NCI-H510A (cell line): Measurements from ENCODE around the gene GATAD2B.

Source experiments
- DNase-seq: peaks from one replicate; lab custom pipeline; 2025; lab: John Stamatoyannopoulos, UW

The GATAD2B gene

DNA sequence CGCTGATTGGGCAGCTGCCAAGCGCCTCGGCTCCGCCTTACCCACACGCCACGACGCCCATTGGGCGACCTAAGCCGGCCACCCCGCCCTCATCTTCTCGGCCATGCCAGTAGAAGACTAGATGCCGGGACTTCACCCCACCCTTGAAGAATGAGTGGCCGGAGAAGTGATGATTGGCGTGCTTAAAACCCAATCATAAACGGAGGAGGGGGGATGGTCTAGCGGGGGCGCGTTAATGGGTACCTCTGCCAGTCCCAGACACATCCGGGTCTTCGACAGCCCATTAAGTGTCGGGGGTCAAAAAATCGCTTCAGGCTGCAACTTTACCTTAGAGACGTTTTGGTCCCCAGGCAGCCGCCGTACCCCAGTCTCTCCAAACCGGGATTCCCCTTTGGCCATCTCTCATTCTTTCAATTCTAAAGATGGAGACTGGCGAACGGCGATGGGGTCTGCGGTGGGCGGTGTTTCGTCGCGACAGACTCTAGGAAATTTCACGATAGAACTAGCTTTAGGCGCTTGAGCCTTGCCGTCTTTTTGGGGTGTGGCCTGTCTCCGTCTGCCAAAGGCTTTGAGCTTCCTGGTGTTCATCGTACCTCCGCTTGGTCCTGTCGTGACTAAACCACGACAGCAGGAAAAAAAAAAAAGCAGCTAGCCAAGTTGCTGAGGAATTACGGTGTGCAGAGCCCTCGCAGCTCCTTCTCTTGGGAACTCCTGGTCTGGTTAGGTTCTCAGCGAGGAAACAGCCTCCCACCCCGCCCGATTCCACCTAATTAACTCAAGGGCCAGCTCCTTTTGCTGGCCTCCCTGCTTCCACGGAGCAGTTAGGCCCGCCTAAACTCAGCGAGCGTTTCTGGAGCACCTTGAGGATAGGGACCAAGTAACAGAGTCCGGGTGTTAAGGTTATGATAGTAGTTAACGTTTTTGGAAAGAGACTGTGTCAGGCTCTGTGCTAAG is at the start of gene GATAD2B:
Gene GATAD2B (minus strand): TSS at position 1 of the 954 bp plus-strand sequence. CDS start 94,625 bp downstream, outside the sequence.
- DNase-seq, result peak; percentile 99

DNA sequence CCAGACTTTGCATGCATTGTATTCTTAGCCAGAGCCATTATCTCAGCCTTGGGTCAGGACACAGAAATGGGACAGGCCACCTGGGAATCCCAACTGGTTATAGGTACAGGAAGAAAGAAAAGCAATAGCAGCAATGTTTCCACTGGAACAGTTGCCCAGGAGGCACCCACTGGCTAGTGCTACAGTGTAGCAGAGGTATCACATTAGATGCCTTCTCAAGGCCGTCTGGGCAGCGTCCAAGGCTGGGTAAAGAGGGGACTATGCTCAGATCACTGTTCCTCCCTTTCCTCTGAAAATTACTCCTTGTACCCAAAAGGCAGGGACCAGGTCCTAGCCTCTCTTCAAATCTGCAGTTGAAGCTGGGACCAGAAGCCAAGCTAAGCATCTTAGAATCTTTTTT is 47.6 kb upstream of the GATAD2B start:
- no peak for DNase-seq

DNA sequence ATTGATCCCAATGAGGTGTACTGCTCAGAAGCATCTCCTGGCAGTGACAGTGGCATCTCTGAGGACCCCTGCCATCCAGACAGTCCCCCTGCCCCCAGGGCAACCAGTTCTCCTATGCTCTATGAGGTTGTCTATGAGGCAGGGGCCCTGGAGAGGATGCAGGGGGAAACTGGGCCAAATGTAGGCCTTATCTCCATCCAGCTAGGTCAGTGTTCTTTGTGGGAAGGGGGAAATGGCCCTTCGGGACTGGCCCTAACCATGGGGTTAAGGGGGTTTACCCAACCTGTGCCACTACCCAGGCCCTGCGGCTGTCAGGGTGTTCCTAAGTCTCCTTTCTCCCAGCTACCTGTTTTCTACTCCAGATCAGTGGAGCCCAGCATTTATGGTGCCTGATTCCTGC is 46.2 kb upstream of the GATAD2B start:
- DNase-seq, result no peak

DNA sequence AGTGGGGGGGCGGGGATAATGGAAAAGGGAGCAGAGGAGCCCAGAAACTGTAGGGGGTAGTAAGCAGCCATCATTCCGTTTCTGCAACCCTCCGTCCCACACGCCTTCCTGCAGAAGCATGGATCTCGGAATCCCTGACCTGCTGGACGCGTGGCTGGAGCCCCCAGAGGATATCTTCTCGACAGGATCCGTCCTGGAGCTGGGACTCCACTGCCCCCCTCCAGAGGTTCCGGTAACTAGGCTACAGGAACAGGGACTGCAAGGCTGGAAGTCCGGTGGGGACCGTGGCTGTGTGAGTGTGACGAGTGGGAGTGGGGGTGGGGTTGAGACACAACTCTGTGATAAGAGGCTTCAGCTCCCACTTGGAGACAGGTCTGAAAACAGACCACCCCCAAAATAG is 45.6 kb upstream of the GATAD2B start:
- no peak for DNase-seq

DNA sequence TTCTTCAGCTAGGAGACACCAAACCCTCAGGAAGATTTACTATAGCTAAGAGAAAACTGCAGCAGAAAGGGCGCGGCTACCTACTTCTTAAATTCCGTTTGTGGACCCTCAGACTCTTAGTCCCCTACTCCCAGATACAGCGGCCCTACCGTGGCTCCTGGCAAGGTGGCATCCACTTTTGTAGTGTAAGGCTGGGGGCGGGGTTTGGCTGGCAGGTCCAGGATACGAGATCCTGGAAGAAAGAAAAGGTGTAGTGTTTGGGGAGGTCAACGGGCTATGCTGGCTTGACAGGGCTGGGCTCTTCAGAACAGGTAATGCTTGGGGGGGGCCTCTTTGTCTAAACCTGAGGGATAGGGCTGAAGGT is 45.2 kb upstream of the GATAD2B start:
- DNase-seq, result peak; percentile 63

DNA sequence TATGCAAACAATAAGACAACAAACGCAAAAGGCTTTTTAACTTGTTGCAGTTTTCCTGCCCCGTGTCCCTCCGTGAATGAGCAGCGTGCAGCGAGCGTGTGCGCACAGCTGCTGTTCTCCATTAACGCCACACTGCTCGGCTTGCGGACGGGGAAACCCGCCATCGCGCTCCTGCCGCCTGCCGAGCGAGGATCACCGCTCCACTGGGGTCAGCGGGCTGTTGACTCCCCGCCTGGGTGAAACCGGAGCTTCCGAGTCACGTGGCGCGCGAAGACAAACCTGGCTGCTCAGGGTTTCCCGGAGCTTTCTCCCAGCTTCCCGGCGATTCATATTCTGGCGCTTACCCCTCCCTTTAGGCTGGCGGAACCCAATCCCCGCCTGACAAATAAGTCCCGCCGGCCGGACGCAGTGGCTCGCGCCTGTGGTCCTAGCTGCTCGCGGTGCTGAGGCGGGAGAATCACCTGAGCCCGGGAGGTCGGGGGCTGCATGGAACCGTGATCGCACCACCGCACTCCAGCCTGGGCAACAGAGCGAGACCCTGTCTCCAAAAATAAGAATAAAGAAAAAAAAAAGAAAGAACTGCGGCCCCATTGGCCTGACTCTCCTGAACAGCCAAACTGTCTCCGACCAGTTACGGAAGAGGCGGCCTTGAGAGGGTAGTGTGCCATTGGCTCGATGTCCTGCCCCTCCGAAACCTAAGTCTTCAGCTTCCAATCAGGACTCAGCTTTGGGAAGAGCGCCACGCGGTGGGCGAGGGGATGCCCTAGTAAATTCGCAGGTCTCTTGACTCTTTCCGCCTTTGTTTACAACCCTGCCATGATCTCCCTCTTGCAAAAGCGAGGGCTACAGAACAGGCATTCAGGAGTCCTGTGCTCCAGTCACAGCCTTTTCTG is 44.6 kb upstream of the GATAD2B start, which contains the start of gene CREB3L4:
Gene CREB3L4 (plus strand): TSS at position 796 of the 893 bp plus-strand sequence. CDS start 624 bp downstream, outside the sequence.
- DNase-seq, result peak; percentile 96

DNA sequence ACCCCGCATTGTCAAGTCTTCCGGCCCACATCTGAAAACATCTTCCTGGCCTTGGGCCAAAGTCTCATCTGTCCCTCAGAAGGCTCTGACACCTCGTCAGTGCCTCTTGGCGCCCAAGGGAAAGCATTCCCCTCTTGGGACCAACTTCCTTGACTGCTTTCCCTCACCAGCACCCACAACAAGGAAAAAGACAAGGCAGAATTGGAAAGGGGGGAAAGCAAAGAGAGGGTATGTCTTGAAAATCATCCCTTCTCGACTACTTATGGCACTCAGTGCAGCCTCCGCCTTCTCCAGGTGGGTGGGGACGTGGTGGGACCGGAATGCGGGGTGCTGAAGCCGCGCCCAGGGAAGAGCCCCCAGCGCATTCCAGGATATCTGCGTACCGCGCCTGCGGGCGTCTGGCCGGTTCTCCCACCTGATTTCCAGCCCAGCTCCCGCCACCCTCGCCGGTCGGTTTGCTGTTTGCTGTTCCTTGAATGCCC is 41.1 kb upstream of the GATAD2B start:
- no peak for DNase-seq

DNA sequence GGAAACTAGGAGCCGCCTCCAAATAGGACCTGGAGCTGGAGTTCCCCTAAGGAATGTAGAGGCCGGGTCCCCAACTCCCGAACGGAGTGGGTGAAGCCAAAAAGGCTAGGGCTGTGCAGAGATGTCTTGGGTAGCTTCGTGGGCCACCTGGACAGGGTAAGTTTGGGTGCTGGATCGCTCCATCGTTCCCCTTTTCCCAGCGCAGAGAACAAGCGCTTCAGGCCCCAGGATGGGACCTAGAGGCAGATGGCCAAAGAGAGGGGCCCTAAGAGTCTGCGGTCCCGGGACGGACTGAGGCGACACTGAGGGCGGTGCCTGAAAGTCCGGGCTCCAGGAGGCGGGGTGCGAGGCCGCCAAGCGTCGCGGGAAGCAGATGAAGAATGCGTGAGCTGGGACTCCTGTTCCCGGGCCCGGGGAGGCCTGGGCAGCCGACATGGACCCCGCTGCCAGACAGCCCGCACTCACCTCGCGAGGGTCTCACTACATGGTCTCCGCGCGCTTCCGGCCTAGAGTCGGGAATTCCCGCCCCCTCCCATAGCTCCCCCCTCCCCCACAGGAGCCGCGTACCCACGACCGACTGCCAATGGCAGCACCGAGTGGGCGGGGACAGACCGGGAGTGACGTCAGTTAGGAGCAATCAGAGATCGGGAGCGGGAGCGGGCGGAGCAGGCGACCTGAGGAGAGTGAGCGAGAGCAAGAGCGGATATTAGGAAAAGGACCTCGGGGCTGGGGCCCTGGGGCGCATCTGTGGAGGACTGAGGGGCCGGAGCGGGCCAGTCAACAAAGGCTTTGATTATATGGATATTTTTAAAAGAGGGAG is 40.5 kb upstream of the GATAD2B start, which contains the start of gene SLC39A1:
Gene SLC39A1 (minus strand): TSS at position 508 of the 820 bp plus-strand sequence. CDS start 822 bp downstream, outside the sequence.
- peak; percentile 94 for DNase-seq

DNA sequence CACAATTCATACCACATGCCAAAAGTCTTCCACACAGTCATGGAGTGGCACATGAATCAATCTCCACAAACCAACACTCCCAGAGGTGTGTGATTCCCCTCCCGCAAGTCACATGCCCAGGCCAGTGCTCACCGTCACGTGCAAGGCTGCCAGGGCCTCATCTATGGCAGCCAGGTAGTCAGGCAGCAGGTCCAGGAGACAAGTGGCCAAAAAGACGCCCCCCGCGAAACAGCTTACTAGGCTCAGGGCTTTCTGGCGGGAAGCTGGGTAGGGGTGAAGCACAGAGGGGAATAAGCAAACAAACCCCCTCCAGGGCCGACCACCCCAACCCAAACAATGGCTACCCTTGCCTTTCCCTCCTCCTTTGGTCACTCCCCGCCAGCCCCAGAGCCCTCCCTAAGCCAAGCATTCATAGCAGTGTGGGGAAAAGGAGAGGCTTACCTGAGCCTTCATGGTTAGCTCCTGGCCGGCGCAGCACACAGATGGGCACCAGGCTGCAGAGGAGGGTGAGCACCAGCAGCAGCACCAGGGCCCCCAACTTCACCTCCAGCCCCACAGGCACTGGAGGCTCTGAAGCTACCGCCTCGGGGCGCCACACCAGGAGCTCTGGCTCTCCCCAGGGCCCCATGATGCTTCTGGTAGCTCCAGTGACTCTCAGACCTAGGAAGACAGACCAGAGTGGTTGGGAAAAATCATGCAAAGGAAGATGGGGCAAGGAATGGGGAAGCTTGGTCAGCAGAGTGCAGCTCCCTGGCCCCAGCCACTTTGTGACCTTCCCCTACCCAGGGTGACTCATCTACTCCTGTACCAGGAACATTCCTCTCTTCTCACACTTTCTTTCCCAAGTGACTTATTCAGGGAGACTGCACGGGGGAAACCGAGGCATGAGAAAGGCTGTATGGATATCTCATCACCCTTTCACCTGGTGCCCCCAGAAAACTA is 39.6 kb upstream of the GATAD2B start:
- peak; percentile 17 for DNase-seq

DNA sequence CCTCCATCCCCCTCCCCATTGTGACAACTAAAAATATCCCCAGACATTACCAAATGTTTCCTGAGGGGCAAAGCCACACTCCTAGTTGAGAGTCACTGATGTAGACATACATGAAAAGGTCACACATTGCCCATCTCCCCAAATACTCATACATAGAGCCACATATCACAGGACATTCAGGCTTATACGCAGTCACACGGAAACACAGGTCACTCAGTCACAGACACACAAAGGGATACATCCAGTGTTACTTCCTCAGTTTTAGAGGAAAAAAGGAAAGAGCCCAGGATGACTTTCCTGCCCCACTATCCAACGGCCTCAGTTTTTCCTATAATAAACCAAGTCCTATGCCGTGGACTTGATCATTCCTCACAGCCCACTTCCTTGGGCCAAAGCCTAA is 38.6 kb upstream of the GATAD2B start:
- no peak for DNase-seq

DNA sequence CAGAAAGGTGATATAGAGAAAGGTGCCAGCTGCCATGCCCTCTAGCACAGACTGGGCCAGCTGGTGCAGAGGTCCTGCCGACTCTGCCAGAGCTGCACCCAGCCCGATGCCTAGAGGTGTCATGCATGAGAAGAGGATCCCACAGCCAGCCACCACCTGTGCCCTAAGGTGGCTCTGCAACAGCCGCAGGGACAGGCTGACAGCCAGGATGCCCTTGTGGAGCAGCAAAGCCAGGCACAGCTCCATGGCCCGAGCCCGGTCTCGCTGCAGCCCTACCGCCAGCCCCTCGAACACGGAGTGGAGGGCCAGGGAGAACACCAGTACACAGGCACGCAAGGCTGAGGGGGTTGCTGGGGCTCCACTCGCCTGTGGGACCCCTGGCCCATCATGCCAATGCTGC is 37.4 kb upstream of the GATAD2B start:
- no peak for DNase-seq

DNA sequence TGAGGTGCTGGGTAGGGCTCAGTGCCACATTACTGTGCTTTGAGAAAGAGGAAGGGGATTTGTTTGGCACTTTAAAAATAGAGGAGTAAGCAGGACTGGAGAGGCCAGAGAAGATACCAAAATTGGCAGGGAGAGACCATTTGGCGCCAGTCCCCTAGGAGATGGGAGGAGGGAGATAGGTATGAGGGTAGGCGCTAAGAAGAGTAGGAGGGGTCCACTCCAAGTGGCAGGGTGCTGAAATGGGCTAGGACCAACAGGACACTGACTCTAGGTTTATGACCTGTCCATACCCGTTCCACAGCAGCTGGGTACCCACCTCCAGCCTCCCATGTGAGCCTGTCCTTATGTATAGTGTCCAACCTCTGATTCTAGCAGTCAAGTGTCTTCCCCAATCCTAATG is 36.7 kb upstream of the GATAD2B start:
- no peak for DNase-seq

DNA sequence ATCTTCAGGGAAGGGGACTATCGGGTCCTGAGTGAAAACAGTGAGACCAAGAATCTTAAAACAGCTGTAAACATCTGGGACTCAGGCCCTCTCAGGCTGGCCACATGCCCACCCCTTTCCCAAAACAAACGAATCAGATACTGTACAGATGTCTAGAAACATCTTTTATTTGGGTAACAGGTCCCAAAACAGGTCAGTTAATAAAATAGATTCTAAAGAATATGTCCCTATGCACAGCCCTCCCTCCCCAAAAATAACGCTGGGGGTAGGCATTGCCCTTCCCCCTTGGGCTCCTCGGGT is 36.1 kb upstream of the GATAD2B start:
- DNase-seq, result no peak

DNA sequence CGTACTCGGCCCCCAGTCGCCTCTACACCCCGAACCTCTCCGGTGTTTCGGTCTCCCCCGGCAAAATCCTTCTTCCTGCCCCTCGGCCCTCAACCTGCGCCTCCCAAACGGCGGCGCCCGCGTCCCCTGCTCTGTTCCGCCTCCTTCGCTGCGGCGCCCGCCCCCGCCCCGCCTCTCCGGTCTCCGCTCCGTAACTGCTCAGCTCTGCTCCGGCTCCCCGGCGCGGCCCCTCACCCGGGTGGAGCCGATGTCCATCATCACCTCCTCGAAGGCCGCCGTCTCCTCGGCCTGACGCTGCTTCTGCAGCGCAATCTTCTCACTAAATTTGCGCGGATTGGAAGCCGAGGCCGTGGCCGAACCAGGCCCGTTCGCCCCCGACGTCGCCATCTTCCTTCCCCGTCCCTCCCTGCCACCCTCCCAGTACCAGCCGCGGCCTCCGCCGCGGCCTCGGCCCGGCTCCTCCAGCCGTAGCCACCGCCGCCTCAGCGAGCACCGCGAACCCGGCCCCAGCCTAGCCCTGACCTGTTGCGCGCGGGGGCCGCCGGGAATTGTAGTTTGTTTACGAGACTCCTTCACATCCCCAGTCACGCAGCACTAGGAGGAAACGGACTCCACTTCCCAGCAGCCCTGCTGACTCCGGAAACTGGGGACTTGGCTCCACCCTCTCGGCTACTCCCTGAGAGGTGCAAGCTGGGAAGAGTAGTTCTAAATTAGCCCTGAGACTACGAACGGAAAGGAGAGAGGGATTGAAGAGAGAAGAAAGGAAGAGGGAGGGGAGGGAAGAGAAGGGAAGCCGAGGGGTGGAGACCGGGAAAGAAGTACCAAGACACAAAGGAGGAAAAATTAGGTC is 35.6 kb upstream of the GATAD2B start, which contains the start of gene CRTC2:
Gene CRTC2 (minus strand): TSS at position 502 of the 850 bp plus-strand sequence. CDS start 115 bp downstream, at position 387.
- peak; percentile 97 for DNase-seq

DNA sequence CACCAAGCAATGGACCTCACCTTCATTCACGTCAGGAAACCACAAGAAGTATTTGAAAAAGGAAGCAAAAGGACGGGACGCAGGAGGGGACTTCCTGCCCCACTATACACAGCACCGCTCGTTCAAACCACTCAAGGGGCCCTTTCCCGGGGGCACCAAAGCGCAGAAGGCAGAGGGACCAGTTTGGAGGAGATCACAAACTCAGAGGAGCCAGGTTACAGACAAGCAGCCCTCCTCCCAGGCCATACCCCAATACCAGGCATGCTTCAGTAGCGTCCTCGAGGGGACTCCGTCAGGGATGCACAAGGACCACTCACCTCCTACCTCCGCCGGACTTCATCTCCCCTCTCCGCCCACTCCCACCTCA is 35.0 kb upstream of the GATAD2B start:
- DNase-seq, result no peak

DNA sequence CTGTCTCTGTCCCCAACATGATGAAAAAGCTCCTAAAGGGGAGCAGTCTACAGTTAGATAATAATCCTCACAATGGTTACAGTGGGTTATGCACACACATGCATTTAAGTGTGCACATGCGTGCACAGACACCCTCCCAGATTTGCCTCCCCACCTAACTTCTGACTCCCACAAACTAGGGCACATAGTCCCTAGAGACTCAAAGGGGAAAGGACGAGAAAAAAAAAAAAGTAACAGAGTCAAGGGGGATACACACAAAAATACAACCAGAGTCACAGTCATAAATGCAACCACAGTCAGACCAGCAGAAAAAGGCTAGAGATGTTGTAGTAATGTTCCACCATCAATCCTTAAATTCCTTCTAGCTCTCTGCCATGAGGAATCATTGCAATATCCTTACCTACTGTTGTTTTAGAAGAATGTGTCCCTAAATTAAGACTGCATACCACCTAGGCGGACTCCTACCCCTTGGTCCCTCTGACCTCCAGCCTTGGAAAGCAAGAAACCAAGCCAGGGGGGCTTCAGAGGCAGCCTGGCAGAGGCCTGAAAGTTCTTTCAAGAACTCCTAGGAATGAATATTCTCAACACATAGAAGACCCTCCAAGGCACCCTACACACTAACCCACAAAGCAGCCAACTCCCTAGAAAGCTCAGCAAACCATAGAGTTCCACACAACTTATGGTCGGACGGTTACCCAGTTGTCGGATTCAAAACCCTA is 34.4 kb upstream of the GATAD2B start:
- DNase-seq, result no peak

DNA sequence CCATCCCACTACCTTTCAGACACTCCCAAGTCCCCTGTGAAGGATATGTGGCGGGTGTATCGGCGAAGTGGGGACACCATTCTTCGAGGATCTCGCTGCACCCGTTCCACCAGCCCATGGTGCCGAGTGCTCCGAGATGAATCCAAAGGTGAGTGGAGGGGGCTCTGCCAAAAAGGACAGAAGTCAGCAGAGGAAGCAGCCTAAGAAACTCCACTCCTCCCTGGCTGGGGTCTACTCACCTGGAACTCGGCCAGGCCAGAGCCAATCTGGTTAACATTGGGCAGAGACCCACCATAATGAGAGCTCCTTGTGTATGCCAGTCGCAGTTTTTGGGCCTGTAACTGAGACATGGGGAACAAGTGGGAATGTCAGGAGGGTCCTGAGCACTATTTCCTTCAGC is 32.1 kb upstream of the GATAD2B start:
- DNase-seq, result no peak

DNA sequence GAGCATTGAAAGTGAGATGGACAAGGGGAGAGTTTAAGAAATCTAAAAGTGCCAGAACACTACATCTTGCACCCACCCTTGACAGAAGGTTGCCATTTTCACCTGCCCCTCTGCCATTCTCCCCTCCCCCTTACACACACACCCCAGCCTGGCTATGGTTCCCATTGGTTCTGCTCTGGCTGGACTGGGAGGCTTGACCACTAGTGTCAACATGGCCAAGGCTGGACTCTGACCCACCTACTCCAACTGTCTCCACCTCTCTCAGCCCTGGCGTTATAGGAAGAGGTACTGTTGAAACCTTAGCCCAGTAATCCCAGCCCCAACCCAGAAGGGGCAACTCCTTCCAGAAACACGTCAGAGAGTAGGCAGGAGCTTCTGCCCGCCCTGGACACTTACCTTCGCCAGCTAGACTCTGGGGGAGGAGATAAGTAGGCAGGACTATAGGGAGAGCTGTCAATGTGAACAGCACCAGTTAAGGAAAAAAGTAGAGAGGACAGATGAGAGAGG is 31.1 kb upstream of the GATAD2B start:
- no peak for DNase-seq

DNA sequence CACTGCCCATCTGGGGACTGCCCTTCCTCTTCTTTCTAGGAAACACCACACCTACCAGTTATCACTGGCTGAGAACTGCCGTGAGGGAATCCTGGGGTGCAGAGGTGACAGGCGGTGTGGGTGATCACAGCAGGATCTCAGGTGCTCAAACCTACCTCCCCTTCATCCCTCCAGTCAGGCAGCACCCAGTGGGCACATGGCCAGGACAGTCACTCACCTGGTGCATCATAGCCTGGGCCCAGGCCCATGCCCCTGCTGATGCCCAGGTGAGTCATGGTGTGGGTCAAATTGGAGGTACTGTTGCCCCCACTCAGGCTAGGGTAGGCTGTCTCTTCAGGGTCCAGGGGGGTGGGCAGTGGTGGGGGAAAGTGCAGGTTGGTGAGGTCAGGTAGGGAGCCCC is 29.0 kb upstream of the GATAD2B start:
- no peak for DNase-seq
